Ishikawa (cell line): ENCODE measurements around the gene PNPLA7.

ENCODE experiments used
- RAD21 ChIP-seq: IDR thresholded peaks from 2 replicates; pipeline ENCODE4 v1.6.1; 2012; ENCODE audit warnings: low read depth
- TAF1 ChIP-seq: IDR thresholded peaks from 2 replicates; pipeline ENCODE4 v1.6.1; 2012; ENCODE audit warnings: low read depth, mild to moderate bottlenecking
- TEAD4 ChIP-seq: IDR thresholded peaks from 2 replicates; pipeline ENCODE4 v1.6.1; 2012
- USF1 ChIP-seq: IDR thresholded peaks from 2 replicates; pipeline ENCODE4 v1.6.1; 2012
- YY1 ChIP-seq: IDR thresholded peaks from 2 replicates; pipeline ENCODE4 v1.6.1; 2012; ENCODE audit warnings: low read depth

GRCh38 chr9:137427454-137428310, 122.5 kb downstream of the PNPLA7 start:
- TF ChIP-seq TEAD4, result no peak
- no peak for TF ChIP-seq YY1
- TF ChIP-seq RAD21, result no peak
- TF ChIP-seq USF1, result no peak
- TF ChIP-seq TAF1, result no peak
